ENCODE results near the gene SORL1.
"Not testable (repeated sequence)": the region's sequence is repeated elsewhere in the genome, so short reads cannot be mapped to it uniquely, and the experiment has no call there.

The SORL1 gene

GRCh38 chr11:121626980-121627379 is 174.9 kb downstream of the SORL1 start:
- DNase-seq (ENCODE audit: low read depth in 2 of 2): no peak

DNA sequence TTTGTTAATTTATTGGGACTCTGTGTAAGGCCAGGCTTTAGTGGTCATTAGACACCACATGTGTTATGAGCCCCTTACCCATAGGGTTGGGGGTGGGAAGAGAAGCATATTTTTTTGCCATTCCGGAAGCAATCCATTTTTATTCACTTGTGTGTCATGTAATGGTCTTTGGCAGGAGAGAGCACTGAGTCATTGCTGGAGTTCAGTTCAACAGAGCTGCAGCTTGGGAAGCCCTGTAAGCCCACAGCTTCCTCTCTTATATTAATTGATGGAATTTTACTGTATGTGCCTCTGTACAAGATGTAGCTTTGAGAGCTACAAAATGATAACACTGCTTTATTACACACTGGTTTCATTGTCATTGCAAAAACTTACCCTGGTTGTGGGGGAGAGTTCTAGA is 177.9 kb downstream of the SORL1 start:
- DNase-seq (ENCODE audit: low read depth in 2 of 2): no peak

DNA sequence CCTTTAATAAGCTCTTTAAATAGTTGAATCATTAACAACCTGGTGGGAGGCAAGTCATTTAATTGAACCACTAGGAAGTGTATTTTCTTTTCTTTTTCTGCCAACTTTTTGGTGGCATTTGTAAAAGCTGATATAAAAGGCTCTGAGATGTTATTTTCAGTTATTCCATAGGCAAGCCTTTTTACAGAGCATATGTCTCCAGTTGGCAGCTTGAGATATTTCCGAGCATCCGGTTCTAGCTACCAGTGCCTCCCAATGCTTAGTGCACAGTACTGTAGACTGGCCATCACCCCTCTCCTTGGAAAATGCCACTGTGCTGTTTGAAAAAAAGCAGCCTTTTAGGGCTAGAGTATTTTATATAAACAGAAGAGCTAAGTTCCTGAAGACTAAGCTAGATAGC is 179.3 kb downstream of the SORL1 start:
- DNase-seq (ENCODE audit: low read depth in 2 of 2): no peak

DNA sequence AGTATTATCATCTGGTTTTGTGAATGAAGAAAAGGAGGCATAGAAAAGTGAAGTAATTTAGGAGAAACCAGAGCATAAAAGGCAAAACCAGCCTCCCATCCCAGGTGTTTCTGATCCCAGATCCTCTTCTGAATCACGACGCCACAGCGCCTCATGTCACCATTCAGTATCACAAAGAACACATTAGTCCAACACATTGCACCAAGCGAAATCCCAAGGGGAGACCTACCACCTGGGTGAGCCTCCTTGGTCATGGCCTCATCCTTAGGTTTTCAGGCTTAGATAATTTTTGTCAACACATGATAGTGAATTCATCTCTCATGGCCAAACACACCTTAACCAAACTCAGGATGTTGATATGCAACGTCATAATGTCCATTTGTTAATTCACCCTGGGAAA is 182.2 kb downstream of the SORL1 start:
- DNase-seq (ENCODE audit: low read depth in 2 of 2): no peak

DNA sequence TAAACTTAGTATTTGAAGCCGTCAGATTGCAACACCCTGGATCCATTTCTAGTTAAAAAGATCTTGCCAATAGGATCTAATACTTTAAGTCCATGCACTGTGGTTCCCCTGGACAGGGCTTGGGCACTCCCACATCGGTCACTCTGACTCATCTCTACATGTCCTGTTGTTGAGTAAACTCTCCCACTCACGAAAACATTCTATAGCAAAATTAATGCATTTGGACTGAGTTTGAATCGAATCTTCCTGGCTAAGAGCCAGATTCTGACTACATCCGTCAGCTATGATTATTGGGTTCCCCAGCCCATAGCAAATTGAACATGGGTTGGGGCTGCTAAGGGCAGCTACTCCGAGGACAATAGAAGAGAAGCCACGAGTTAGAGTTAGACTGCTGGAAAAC is 182.8 kb downstream of the SORL1 start:
- DNase-seq (ENCODE audit: low read depth in 2 of 2): no peak

DNA sequence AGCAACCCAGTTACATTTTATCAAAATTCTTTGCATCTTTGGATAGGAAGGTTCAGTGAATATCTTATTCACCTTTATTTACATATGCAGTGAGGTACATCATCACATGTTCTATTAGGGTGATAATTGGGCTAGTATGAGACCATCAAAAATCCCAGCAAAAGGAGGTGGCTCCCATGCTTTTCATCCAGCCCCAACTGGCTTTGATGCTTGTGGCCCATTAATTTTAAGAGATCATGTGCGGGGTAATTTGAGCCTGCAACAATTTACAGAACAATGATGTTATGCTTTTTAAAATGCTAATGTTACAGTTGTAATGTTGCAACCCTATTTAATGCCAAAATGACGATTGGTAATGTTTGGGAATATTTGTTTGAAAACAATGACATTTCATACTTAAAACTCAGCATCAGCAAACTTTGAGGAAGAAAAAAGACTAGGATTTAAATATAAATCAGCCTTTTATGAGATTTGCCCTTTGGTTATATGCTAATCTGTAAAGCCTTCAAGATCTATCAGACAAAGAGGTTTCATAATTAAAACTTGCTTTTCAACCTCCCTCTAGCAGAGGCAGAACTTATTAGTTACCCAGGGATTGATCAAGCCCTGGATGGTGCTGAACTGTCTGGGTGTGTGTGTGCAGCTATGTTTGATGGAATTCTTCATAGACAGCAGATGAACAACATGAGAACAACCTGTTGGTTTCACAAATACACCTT is 184.1 kb downstream of the SORL1 start:
- DNase-seq (ENCODE audit: low read depth in 2 of 2): no peak

DNA sequence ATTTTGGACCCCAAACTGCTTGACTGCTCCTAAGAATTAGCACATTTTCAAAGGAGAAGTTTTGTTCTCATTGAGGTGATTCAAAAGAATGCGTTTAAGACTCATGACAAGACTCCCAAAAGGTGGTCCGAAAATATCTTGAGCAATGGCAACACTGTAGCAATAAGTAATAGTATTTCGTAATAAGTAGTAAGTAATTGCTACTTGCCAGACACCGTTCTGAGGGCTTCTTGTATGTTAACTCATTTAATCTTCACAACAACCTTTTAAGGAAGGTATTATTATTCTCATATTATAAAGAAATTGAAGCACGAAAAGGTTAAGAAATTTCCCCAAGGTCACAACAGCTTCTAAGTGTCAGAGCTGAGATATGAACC is 184.7 kb downstream of the SORL1 start:
- no peak for DNase-seq (ENCODE audit: low read depth in 2 of 2)

- DNase-seq (ENCODE audit: low read depth in 2 of 2): not testable (repeated sequence)
Observed at GRCh38 chr11:121637587-121637986, 185.5 kb downstream of the SORL1 start.

DNA sequence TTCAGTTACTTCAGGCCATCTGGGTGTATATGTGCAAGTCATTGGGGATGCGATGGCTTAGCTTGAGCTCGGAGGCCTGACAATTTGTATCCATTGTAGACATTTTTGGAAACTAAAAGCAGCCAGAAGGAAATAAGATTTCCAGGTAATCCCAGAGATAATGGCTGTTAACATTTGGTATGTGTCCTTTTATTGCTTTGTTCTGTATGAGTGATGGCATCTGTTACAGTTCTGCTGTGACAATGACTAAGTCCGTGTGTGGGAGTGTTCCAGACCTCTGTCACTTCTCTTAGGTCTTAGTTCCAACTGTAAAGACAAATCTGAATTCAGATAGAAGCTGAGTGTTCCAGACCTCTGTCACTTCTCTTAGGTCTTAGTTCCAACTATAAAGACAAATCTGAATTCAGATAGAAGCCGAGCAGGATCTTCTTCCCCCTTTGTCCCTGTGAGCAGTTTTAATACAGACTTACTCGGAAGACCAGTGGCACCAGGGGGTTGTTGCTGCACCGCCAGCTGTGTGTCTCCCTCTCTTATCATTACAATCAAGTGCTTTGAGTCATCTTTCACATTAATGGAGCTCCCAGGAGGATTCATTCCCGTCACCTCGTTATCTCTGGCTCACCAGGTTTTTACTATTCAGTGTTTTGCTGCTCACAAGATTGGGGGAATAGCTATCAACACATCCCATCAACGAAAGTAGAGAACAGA is 191.5 kb downstream of the SORL1 start:
- no peak for DNase-seq (ENCODE audit: low read depth in 2 of 2)

DNA sequence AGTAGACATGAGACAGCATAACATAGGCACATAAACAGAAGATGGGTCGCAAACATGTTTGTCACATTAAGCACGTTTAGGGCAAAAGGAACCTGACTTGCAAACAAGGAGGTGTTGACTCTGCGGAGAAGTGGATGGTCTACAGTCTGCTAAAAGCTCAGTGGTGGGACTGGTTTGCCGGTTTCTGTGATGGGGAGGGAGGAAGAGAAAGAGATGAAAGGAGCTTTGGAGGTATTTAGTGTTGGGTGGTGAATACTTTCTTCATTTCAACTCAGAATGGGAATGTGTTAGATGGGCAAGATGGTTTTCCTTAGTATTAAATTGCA is 192.0 kb downstream of the SORL1 start:
- no peak for DNase-seq (ENCODE audit: low read depth in 2 of 2)

DNA sequence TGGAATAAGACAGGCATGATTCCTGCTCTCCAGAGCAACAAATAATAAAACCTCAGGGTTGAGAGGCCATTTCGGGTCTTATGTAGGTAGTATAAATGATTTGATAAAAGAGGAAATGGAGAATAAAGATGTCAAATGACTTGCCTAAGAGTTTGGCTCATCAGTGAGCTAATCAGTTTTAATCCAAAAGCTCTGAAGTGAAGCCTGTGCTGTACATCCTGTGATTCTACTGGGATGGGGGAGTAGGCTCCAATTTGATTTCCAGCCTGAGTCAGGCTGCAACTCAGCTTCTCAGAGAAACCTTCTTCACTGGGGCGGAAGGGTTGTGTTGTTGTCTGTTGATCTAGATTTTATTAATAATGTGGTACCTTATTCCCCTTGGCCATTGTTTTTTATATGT is 192.9 kb downstream of the SORL1 start:
- no peak for DNase-seq (ENCODE audit: low read depth in 2 of 2)

DNA sequence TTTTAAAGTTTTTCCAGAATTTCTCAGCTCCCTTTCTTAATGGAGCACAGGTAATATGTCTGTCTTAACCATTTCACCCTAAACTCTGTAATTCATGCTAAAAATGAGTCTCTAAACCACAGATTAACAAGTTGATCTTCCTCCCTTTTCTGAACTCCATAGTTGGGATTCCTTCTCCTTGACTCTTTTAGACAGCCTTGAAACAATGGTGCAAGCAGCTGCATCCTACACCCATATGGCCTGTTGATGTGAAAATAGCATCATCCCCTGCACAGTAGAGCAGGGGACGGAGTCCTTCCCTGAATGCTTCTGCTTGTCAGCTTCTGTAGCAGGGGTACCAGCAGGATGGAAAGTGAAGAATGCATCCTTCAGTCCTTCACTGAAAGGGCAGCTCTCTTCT is 193.5 kb downstream of the SORL1 start:
- DNase-seq (ENCODE audit: low read depth in 2 of 2): no peak

DNA sequence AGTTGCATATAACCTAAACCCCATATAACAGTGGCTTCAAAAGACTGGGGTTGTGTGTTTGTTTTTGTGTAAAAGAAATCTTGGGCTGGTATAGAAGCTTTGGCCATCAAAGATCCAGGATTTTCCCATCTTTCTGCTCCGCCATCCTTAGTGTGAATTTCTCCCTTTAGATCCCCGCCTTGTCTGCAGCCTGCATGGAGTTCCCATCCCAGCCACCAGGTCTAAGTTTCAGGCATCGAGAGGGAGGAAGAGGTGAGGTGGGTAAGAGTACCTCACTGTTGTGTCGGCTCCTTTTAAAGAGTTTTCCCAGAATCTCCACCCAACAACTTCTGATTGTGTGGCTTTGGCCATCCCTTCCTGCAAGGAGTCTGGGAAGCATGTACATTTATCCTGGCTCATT is 196.2 kb downstream of the SORL1 start:
- DNase-seq (ENCODE audit: low read depth in 2 of 2): no peak

GRCh38 chr11:121649798-121650197 is 197.7 kb downstream of the SORL1 start:
- DNase-seq (ENCODE audit: low read depth in 2 of 2): no peak

- no peak for DNase-seq (ENCODE audit: low read depth in 2 of 2)
Observed at GRCh38 chr11:121650351-121651256, 198.5 kb downstream of the SORL1 start.

DNA sequence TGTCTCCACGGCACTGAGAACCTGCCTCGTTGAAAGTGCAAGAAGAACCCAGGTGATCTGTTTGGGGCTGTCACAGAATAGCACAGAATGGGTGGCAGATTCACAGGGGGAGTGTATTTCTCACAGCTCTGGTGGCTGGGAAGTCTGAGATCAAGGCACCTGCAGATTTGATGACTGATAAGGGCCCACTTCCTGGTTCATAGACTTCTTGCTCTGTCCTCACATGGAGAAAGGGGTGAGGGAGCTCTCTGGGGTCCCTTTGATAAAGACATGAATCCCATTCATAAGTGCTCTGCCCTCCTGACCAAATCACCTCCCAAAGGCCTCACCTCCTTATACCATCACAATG is 199.1 kb downstream of the SORL1 start:
- DNase-seq (ENCODE audit: low read depth in 2 of 2): no peak

DNA sequence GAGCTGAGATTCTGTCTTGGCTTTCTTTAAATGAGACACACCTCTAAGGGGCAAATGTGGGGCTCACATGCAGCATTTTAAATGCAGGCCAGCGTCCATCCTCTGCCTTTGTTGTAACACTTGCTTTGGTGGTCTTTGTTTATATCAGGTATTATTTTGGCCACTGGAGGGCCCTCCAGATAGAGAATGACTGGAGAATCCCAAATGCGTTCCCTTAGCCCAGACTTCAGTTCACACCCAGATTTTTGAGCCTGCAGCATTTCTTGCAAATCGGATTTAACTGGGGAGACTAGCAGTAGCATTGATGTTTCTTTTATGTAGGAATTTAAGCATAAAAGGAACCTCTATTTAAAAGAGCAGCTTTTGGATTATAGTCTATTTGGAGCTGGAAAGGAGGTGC is 200.9 kb downstream of the SORL1 start:
- DNase-seq (ENCODE audit: low read depth in 2 of 2): no peak

DNA sequence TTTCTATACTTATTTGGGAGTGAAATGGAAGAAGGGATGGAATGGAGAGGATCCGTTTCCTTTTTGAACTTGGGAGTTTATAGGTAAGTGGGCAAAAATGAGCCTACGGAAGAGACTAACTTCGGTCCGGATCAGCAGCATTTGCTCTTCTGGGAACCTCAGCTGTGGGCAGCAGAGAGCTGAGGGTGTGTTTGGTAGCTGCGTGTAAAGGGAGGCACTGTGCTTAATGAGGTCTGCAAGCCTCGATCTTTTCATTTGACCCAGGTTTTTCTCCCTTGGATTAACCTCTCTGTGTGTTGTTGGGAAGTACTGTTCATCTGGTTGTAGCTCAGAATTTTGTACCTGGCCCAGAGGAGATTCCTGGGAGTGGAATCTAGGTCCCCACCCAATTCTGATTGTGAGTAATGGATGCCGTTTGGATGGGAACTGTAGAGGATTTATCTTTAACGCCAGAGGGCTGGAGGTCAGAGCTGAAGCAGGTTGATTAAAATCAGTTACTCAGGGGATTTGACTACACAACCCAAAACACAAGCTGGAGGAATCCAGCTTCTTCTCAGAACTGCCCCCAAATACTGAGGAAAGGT is 202.2 kb downstream of the SORL1 start:
- no peak for DNase-seq (ENCODE audit: low read depth in 2 of 2)

DNA sequence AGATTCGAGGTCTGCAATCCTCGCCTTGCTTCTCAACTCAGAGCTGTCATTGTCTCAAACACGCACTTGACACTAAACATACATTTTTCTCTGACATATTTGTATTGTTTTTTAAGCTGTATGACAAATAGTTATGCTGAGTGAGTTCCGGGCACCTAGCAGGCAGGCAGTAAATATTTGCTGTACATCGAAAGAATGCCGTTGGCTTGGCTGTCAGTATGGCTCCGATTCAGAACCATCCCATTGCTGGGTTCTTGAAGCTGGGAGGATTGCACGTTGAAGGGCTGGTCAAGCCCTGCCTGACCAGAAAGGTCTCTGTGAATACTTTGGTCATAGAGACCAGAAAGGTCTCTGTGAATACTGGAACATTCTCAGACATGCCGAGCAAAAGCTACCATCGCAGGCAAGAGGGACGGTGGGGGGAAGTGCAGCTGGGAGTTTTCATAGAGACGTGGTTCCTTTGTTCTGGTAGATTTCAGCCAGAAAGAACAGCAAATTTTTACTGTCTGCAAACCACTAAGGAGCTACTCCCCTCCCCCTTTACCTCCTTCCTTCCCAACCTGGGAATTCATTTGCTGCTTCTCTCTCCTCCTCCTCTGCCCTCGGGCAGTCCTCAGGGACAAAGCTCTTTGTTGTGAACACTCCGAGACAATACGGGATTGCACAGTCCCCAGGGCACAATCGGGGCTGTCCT is 202.9 kb downstream of the SORL1 start:
- DNase-seq (ENCODE audit: low read depth in 2 of 2): no peak

- peak; percentile 31 to 56 for DNase-seq (ENCODE audit: low read depth in 2 of 2)
Observed at GRCh38 chr11:121655537-121656327, 203.6 kb downstream of the SORL1 start.
